GM04504 (cell line): ENCODE data around the gene SPRR2E.
"Not testable (repeated sequence)": the region's sequence is repeated elsewhere in the genome, so short reads cannot be mapped to it uniquely, and the experiment has no call there.

Experiments
- DNase-seq: peaks from one replicate; pipeline ENCODE4 v3.0.0-alpha.2; 2012; ENCODE audit warnings: low read depth

SPRR2E gene

GRCh38 chr1:153094426-153094825 is at the start of gene SPRR2E:
SPRR2E (minus strand) TSS chr1:153094526; CDS start chr1:153093751, 775 bp downstream.
- DNase-seq = no peak

DNA sequence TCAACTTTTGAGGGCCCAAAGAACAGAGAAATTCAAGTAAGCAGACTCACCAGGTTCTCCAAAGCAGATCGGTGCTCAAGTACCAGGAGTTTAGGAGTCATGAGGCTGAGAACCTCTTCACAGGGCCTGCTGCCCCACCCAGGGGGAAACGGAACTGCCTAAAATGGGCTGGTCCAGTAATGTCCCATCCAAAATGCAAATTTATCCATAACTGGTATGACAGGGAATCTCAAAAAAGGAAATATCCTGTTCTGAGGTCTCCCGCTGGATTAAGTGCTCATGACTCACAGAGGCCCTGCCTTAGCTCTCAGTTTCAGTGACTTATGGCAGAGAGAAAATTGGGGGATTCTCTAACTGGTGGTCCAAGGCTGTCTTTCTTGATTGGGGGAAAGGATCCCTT is 47.1 kb upstream of the SPRR2E start:
- DNase-seq = no peak

GRCh38 chr1:153140484-153140883 is 46.2 kb upstream of the SPRR2E start:
- DNase-seq = no peak

- DNase-seq = no peak
Measured at GRCh38 chr1:153133743-153134142, 39.4 kb upstream of the SPRR2E start.

GRCh38 chr1:153133267-153133666 is 38.9 kb upstream of the SPRR2E start:
- DNase-seq = no peak

GRCh38 chr1:153128688-153129087 is 34.4 kb upstream of the SPRR2E start:
- not testable (repeated sequence) for DNase-seq

DNA sequence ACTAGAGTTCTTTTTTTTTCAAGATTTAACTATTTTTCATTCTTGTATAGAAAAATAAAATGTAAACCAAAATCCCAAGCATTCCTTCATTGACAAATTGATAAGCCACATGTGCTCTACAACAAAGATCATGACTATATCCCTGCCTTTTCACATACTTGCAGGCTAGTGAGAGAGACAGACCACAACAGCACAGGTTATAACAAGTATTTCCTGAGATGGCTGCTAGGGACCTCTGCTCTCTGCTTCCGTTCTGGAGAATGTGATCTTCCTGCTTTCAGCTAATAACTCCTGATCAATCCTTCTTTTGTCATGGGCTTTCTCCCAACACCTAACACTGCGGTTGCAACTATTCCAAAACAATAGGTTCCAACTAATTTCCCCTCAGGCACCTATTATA is 33.0 kb upstream of the SPRR2E start:
- no peak for DNase-seq

- DNase-seq = no peak
Measured at GRCh38 chr1:153125536-153125935, 31.2 kb upstream of the SPRR2E start.

- not testable (repeated sequence) for DNase-seq
Measured at GRCh38 chr1:153123793-153124192, 29.5 kb upstream of the SPRR2E start.

DNA sequence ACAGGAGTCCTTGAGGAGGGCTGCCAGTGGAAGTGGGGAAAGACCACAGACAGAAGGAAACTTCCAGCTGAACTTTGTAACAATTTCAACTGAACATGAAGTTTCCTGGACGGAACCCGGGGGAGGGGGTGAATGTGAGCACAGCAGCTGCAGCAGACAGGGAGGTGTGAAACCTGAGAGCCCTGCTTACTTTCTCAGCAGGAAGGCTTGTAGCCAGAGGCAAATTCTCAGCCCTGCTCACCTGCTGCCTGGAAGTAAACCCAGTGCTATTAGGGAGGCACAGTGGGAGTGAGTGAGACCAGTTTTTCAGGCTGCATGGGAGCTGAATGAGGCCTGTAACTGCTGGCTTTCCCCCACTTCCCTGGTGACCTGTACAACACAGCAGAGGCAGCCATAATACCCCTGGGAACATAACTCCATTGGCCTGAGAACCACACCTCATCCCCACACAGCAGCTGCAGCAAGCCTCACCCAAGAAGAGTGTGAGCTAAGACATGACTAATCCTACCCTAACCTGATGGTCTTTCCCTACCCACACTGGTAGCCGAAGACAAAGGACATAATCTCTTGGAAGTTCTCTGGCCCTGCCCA is 28.6 kb upstream of the SPRR2E start:
- no peak for DNase-seq

GRCh38 chr1:153120945-153121344 is 26.6 kb upstream of the SPRR2E start:
- no peak for DNase-seq

DNA sequence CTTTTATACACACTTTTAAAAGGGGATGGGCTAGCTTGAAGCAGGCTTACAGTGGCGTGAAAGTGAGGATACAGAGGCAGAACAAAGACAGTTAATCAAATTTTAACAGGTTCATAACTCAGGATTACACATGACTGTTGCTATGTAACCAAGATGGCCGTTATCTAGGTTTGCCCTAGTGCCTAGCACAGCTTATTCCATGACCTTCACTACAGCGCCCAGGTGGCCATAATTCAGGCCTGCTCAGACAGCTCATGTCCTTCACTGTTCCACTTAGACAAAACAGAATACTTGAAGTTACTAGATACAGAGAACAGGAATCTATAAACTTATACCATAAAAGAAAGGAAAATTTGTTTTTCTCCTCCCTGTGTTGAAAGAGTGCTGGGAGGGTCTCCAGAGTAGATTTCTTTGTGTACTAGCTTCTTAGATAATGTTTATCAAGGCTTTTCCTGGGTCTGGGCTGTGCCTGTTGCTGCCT is 25.2 kb upstream of the SPRR2E start:
- DNase-seq = no peak

GRCh38 chr1:153115264-153115663 is 20.9 kb upstream of the SPRR2E start:
- DNase-seq = not testable (repeated sequence)

DNA sequence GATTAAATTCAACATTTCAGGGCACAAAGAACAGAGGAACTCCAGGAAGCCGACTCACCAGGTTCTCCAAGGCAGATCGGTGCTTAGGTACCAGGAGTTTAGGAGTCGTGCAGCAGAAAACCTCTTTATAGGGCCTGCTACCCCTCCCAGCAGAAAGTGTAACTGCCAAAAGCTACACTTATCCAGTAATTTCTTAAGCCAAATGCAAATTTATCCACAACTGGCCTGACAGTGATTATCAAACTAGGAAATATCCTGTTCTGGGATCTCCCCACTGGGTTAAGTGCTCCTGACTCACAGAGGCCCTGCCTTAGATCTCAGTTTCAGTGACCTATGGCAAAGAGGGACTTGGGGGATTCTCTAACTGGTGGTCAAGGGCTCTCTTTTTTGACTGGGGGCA is 19.1 kb upstream of the SPRR2E start, which contains the start of gene SPRR2F:
TSS of gene SPRR2F (minus strand) at position 101 of the 400 bp plus-strand sequence. CDS start 783 bp downstream, outside the sequence.
- DNase-seq = no peak

GRCh38 chr1:153112454-153112853 is 18.1 kb upstream of the SPRR2E start:
- DNase-seq = not testable (repeated sequence)

- DNase-seq = no peak
Measured at GRCh38 chr1:153100245-153100644, 5.9 kb upstream of the SPRR2E start.

DNA sequence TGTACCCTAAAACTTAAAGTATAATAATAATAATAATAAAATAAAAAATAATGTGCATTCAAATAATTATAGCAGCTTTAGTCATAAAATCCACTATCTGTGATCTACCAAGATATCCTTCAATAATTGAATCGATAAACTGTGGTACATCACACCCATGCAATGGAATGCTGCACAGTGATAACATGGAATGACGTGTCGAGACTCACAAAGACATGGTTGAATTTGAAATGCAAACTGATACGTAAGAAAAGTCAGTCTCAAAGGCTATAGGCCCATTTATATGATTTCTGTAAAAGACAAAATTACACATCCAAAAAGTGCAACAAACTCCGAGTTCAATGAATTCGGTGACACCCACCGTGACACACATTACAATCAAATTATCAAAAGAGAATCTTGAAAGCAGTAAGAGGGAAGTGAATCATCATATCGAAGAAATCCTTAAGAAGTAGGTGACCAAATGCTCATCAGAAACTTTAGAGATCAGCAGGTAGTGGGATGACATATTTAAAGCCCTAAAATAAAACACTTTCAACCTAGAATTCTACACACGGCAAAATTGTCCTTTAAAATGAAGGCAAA is 5.2 kb upstream of the SPRR2E start:
- no peak for DNase-seq

GRCh38 chr1:153095764-153096163 is 1.4 kb upstream of the SPRR2E start:
- DNase-seq = no peak

- no peak for DNase-seq
Measured at GRCh38 chr1:153087652-153088051, 6.7 kb downstream of the SPRR2E start.

DNA sequence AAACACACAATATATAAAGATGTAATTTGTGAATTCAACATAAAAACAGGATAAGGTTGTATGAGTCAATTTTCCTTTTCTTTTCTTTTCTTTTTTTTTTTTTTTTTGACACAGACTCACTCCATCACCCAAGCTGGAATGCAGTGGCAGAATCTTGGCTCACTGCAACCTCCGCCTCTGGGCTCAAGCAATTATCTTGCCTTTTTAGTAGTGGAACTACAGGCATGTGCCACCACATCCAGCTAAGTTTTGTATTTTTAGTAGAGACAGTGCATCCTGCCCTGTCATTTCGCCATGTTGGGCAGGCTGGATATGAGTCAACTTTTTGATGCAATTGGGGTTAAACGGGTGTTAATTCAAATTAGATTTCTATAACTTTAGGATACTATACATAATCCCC is 12.6 kb downstream of the SPRR2E start:
- no peak for DNase-seq

GRCh38 chr1:153072806-153073726 is 21.3 kb downstream of the SPRR2E start:
- no peak for DNase-seq

- DNase-seq = no peak
Measured at GRCh38 chr1:153071511-153071910, 22.8 kb downstream of the SPRR2E start, which contains the start of gene SPRR2B. SPRR2B (minus strand) TSS chr1:153071611; CDS start chr1:153070839, 772 bp downstream.

- no peak for DNase-seq
Measured at GRCh38 chr1:153070243-153070642, 24.1 kb downstream of the SPRR2E start.
